Measurements from ENCODE around the gene SCP2D1. TPM values are rescaled to one million over a fixed set of nuclear protein-coding genes. Genes with fewer than 3 reads are reported as not detected.

The SCP2D1 gene
- total RNA-seq, result not detected in 2 replicates

DNA sequence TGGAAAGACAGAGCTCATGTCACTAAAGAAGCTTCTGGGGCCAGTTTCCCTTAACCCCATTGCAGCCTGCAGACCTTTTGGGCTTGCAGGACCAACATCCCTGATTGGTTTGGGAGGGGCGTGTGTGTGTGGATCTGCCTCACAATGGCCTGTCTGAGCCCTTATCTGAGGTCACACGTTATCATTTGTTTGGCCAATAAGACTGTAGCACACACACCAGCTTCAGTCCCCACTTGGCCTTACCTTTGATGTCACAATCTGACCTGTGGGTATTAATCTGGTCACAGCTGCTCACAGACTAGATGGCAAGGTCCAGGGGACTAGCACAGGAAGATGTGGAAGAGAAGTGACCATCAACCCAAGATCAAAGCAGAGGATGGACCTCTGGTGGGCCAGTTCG, at the start of gene SCP2D1:
TSS of gene SCP2D1 (plus strand) at position 301 of the 400 bp plus-strand sequence. CDS start at position 334, 33 bp downstream.

Other genes with a start within 250 kb of the SCP2D1 start
- 90.9 and 159 TPM in 2 replicates for gene SMIM26, start 246.4 kb upstream of the SCP2D1 start, total RNA-seq
- 96.6 and 130 TPM in 2 replicates for gene DTD1, start 225.7 kb upstream of the SCP2D1 start, total RNA-seq